ENCODE measurements around the gene NLGN1.

Gene NLGN1

GRCh38 chr3:174191380-174191779 is 793.8 kb downstream of the NLGN1 start:
- H3K27me3 ChIP-seq, result no peaks in the 10 kb centered on the region
- no peak for TF ChIP-seq CTCF (IDR thresholded peaks at IDR 0.05)
- H3K4me3 ChIP-seq (ENCODE audit: low read depth in 1 of 2, low read length in 1 of 2), result no peak overlapping the region
- H3K27ac ChIP-seq, result no peak overlapping the region
- H3K36me3 ChIP-seq, result no peaks in the 10 kb centered on the region
- H3K9me3 ChIP-seq, result no peaks in the 10 kb centered on the region
- no peaks in the 10 kb centered on the region for H3K4me1 ChIP-seq (ENCODE audit: control insufficient read depth in 1 of 2, insufficient read depth in 1 of 2, low read depth in 1 of 2, low read length in 1 of 2)

GRCh38 chr3:174191895-174192294 is 794.4 kb downstream of the NLGN1 start:
- no peak for TF ChIP-seq CTCF (IDR thresholded peaks at IDR 0.05)
- H3K4me1 ChIP-seq (ENCODE audit: control insufficient read depth in 1 of 2, insufficient read depth in 1 of 2, low read depth in 1 of 2, low read length in 1 of 2), result no peaks in the 10 kb centered on the region
- no peaks in the 10 kb centered on the region for H3K27me3 ChIP-seq
- no peak overlapping the region for H3K4me3 ChIP-seq (ENCODE audit: low read depth in 1 of 2, low read length in 1 of 2)
- H3K9me3 ChIP-seq, result no peaks in the 10 kb centered on the region
- H3K27ac ChIP-seq, result no peak overlapping the region
- no peaks in the 10 kb centered on the region for H3K36me3 ChIP-seq

GRCh38 chr3:174192471-174192870 is 794.9 kb downstream of the NLGN1 start:
- TF ChIP-seq CTCF (IDR thresholded peaks at IDR 0.05), result no peak
- no peaks in the 10 kb centered on the region for H3K27me3 ChIP-seq
- no peaks in the 10 kb centered on the region for H3K4me1 ChIP-seq (ENCODE audit: control insufficient read depth in 1 of 2, insufficient read depth in 1 of 2, low read depth in 1 of 2, low read length in 1 of 2)
- no peaks in the 10 kb centered on the region for H3K9me3 ChIP-seq
- H3K27ac ChIP-seq, result no peak overlapping the region
- H3K4me3 ChIP-seq (ENCODE audit: low read depth in 1 of 2, low read length in 1 of 2), result no peak overlapping the region
- H3K36me3 ChIP-seq, result no peaks in the 10 kb centered on the region

- no peak for TF ChIP-seq CTCF (IDR thresholded peaks at IDR 0.05)
These were observed 796.1 kb downstream of the NLGN1 start for GRCh38 chr3:174193604-174194003.

GRCh38 chr3:174197416-174197815 is 799.9 kb downstream of the NLGN1 start:
- no peak overlapping the region for H3K4me3 ChIP-seq (ENCODE audit: low read depth in 1 of 2, low read length in 1 of 2)
- H3K9me3 ChIP-seq, result no peaks in the 10 kb centered on the region
- no peaks in the 10 kb centered on the region for H3K36me3 ChIP-seq
- no peaks in the 10 kb centered on the region for H3K4me1 ChIP-seq (ENCODE audit: control insufficient read depth in 1 of 2, insufficient read depth in 1 of 2, low read depth in 1 of 2, low read length in 1 of 2)
- TF ChIP-seq CTCF (IDR thresholded peaks at IDR 0.05), result no peak
- no peak overlapping the region for H3K27ac ChIP-seq
- no peaks in the 10 kb centered on the region for H3K27me3 ChIP-seq

More at GRCh38 chr3:174193604-174194003, 796.1 kb downstream of the NLGN1 start:
- Histone ChIP-seq H3K9me3 (no peaks in the 10 kb centered on the region), H3K4me3 (ENCODE audit: low read depth in 1 of 2, low read length in 1 of 2) (no peak overlapping the region), H3K27me3 (no peaks in the 10 kb centered on the region), H3K27ac (no peak overlapping the region), H3K36me3 (no peaks in the 10 kb centered on the region), H3K4me1 (ENCODE audit: control insufficient read depth in 1 of 2, insufficient read depth in 1 of 2, low read depth in 1 of 2, low read length in 1 of 2) (no peaks in the 10 kb centered on the region)

- no peaks in the 10 kb centered on the region for H3K9me3 ChIP-seq
- no peak overlapping the region for H3K27ac ChIP-seq
- no peaks in the 10 kb centered on the region for H3K27me3 ChIP-seq
- H3K4me3 ChIP-seq (ENCODE audit: low read depth in 1 of 2, low read length in 1 of 2), result no peak overlapping the region
- no peaks in the 10 kb centered on the region for H3K4me1 ChIP-seq (ENCODE audit: control insufficient read depth in 1 of 2, insufficient read depth in 1 of 2, low read depth in 1 of 2, low read length in 1 of 2)
- no peaks in the 10 kb centered on the region for H3K36me3 ChIP-seq
- TF ChIP-seq CTCF (IDR thresholded peaks at IDR 0.05), result no peak
These were observed 800.7 kb downstream of the NLGN1 start for GRCh38 chr3:174198199-174198598.
